ENCODE data around the gene MICU1. TPM values are rescaled to one million over a fixed set of nuclear protein-coding genes. Genes with fewer than 3 reads are reported as not detected.
A peak's percentile ranks its signal among the peaks of the same experiment; 100 is the strongest.

The MICU1 gene
- polyA plus RNA-seq, 1 donor (not counting 4 experiments of a cell fraction or from before 2014, with no cell fraction given): 19.4 TPM

DNA sequence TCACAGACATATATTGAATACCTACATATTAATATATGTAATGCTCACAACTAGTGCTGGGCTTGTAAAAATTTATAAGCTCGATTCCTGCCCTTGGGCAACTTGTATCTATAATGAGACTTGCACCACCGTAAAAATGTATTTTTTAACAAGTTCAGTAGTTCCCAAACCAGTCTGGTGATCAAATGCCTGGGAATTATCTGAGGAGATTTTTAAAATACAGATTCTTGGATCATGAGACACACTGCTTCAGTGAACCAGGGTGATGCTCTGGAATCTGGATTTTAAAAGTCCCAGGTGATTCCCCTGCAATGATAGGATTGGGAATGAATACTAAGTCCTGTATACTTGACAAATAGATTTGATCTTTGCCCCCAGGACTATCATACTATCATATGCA is 4.3 kb upstream of the MICU1 start:
- no peaks in the 10 kb centered on the region for H3K4me1 ChIP-seq (ENCODE audit: control insufficient read depth, extremely low read depth, insufficient read depth, low read length)
- no peaks in the 10 kb centered on the region for H3K36me3 ChIP-seq (ENCODE audit: control insufficient read depth in 2 of 2, extremely low read depth in 1 of 2, insufficient read depth in 2 of 2, low read length in 2 of 2)
- no peak overlapping the region for H3K9ac ChIP-seq (ENCODE audit: control insufficient read depth, extremely low read depth, insufficient read depth, low read length)
- H3K9me3 ChIP-seq (ENCODE audit: control insufficient read depth, low read depth, low read length): no peaks in the 10 kb centered on the region
- H3K79me2 ChIP-seq (ENCODE audit: control insufficient read depth, insufficient read depth, low read length): no peaks in the 10 kb centered on the region
- no peak overlapping the region for H2AFZ ChIP-seq (ENCODE audit: control insufficient read depth, low read length)
- no peak overlapping the region for H3K27ac ChIP-seq (ENCODE audit: control insufficient read depth, insufficient read depth, low read length)
- H3K4me2 ChIP-seq (ENCODE audit: control insufficient read depth, extremely low read depth, insufficient read depth, low read depth, low read length): no peak overlapping the region
- FAIRE-seq: no peak
- TF ChIP-seq, protein P1, sequence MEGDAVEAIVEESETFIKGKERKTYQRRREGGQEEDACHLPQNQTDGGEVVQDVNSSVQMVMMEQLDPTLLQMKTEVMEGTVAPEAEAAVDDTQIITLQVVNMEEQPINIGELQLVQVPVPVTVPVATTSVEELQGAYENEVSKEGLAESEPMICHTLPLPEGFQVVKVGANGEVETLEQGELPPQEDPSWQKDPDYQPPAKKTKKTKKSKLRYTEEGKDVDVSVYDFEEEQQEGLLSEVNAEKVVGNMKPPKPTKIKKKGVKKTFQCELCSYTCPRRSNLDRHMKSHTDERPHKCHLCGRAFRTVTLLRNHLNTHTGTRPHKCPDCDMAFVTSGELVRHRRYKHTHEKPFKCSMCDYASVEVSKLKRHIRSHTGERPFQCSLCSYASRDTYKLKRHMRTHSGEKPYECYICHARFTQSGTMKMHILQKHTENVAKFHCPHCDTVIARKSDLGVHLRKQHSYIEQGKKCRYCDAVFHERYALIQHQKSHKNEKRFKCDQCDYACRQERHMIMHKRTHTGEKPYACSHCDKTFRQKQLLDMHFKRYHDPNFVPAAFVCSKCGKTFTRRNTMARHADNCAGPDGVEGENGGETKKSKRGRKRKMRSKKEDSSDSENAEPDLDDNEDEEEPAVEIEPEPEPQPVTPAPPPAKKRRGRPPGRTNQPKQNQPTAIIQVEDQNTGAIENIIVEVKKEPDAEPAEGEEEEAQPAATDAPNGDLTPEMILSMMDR (optimal IDR thresholded peaks at IDR 0.05 in 1 of 3, IDR thresholded peaks at IDR 0.05 in 1 of 3, conservative IDR thresholded peaks at IDR 0.05 in 1 of 3; ENCODE audit: extremely low read depth in 1 of 3, insufficient read depth in 2 of 3, low read length in 3 of 3): no peak
- TF ChIP-seq EZH2 (IDR thresholded peaks at IDR 0.05; ENCODE audit: low read length): no peak
- no peak overlapping the region for H3K4me3 ChIP-seq (ENCODE audit: control insufficient read depth in 2 of 3, extremely low read depth in 1 of 3, insufficient read depth in 2 of 3, low read depth in 1 of 3, low read length in 3 of 3)
- H3K9me1 ChIP-seq (ENCODE audit: control insufficient read depth, extremely low read depth, insufficient read depth, low read length): no peaks in the 10 kb centered on the region
- DNase-seq (ENCODE audit: low read depth, low spot score): no peak
- H3K27me3 ChIP-seq (ENCODE audit: control insufficient read depth, extremely low read depth, insufficient read depth, low read length): no peaks in the 10 kb centered on the region
- dilution Hi-C loops (cut with MboI; ENCODE audit: extremely low pct_ligation_motif_present, low sequenced_read_pairs): no loop called here
- H4K20me1 ChIP-seq (ENCODE audit: control insufficient read depth, extremely low read depth, insufficient read depth, low read length): no peaks in the 10 kb centered on the region

DNA sequence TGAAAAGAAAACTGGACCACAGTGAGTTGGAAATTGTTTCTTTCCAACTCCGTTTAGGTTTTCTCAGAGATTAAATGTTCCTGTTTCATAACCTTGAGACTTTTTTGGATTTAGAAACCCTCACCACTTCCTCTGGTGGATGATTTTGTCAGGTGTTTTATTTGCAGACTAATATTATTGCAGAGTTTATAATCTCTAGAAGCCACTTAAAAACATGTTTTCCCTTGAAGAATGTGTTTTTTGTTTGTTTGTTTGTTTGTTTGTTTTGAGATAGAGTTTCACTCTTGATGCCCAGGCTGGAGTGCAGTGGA is 520 bp upstream of the MICU1 start:
- Histone ChIP-seq H3K4me3 (ENCODE audit: control insufficient read depth in 2 of 3, extremely low read depth in 1 of 3, insufficient read depth in 2 of 3, low read depth in 1 of 3, low read length in 3 of 3) (peak overlapping the region in 2 of 3 experiments; percentile 86 to 93), H3K9ac (ENCODE audit: control insufficient read depth, extremely low read depth, insufficient read depth, low read length) (peak overlapping the region; percentile 28), H2AFZ (ENCODE audit: control insufficient read depth, low read length) (peak overlapping the region; percentile 44), H3K9me1 (ENCODE audit: control insufficient read depth, extremely low read depth, insufficient read depth, low read length) (no peaks in the 10 kb centered on the region), H3K79me2 (ENCODE audit: control insufficient read depth, insufficient read depth, low read length) (peaks cover 20% of the 10 kb centered on the region), H3K4me2 (ENCODE audit: control insufficient read depth, extremely low read depth, insufficient read depth, low read depth, low read length) (peak overlapping the region; percentile 40), H3K36me3 (ENCODE audit: control insufficient read depth in 2 of 2, extremely low read depth in 1 of 2, insufficient read depth in 2 of 2, low read length in 2 of 2) (no peaks in the 10 kb centered on the region), H4K20me1 (ENCODE audit: control insufficient read depth, extremely low read depth, insufficient read depth, low read length) (no peaks in the 10 kb centered on the region), H3K27ac (ENCODE audit: control insufficient read depth, insufficient read depth, low read length) (no peak overlapping the region), H3K4me1 (ENCODE audit: control insufficient read depth, extremely low read depth, insufficient read depth, low read length) (peaks cover 6% of the 10 kb centered on the region), H3K27me3 (ENCODE audit: control insufficient read depth, extremely low read depth, insufficient read depth, low read length) (no peaks in the 10 kb centered on the region), H3K9me3 (ENCODE audit: control insufficient read depth, low read depth, low read length) (no peaks in the 10 kb centered on the region)
- no peak for DNase-seq (ENCODE audit: low read depth, low spot score)
- TF ChIP-seq, protein P1 (optimal IDR thresholded peaks at IDR 0.05 in 1 of 3, IDR thresholded peaks at IDR 0.05 in 1 of 3, conservative IDR thresholded peaks at IDR 0.05 in 1 of 3; ENCODE audit: extremely low read depth in 1 of 3, insufficient read depth in 2 of 3, low read length in 3 of 3): no peak
- TF ChIP-seq EZH2 (IDR thresholded peaks at IDR 0.05; ENCODE audit: low read length): no peak
- no peak for FAIRE-seq
- dilution Hi-C loops (cut with MboI; ENCODE audit: extremely low pct_ligation_motif_present, low sequenced_read_pairs): no loop called here

Measured in keratinocyte (primary cell).